HepG2 (cell line): Measurements from ENCODE around the gene GRHL1. TPM values are rescaled to one million over a fixed set of nuclear protein-coding genes. Genes with fewer than 3 reads are reported as not detected.

Source experiments
- ADNP ChIP-seq: sonication (generic); formaldehyde crosslinking; IDR thresholded peaks from 2 replicates; pipeline ENCODE4 v1.4.0; 2020; ENCODE audit warnings: missing genetic modification reagents
- AFF4 ChIP-seq: sonication (generic); formaldehyde crosslinking; IDR thresholded peaks from 2 replicates; pipeline ENCODE4 v1.4.0; 2020; ENCODE audit warnings: missing genetic modification reagents
- ATF5 ChIP-seq: sonication (generic); formaldehyde crosslinking; IDR thresholded peaks from 2 replicates; pipeline ENCODE4 v1.4.0; 2020; ENCODE audit warnings: mild to moderate bottlenecking, low read depth, missing genetic modification reagents
- ELF3 ChIP-seq: IDR thresholded peaks from 2 replicates; pipeline ENCODE4 v1.6.1; 2016; ENCODE audit warnings: missing genetic modification reagents, missing compliant biosample characterization
- JUN ChIP-seq: sonication (generic); formaldehyde crosslinking; IDR thresholded peaks from 2 replicates; pipeline ENCODE4 v1.4.0; 2020; ENCODE audit warnings: mild to moderate bottlenecking, missing genetic modification reagents
- KLF15 ChIP-seq: sonication (generic); formaldehyde crosslinking; IDR thresholded peaks from 2 replicates; pipeline ENCODE4 v1.8.1; 2023; ENCODE audit warnings: borderline replicate concordance, mild to moderate bottlenecking, inconsistent platforms, missing genetic modification reagents, mixed read lengths
- KLF16 ChIP-seq, 2 experiments: sonication (generic) in 1 of 2; formaldehyde crosslinking in 1 of 2; IDR thresholded peaks; 2 replicates each; pipeline versions ENCODE4 v1.6.1 to v1.8.0; 2016 to 2023; ENCODE audit warnings: missing genetic modification reagents in 2 of 2, missing compliant biosample characterization in 1 of 2
- MIER3 ChIP-seq: IDR thresholded peaks from 2 replicates; pipeline ENCODE4 v1.6.1; 2016; ENCODE audit warnings: missing compliant biosample characterization, borderline replicate concordance
- SALL1 ChIP-seq: sonication (generic); formaldehyde crosslinking; IDR thresholded peaks from 2 replicates; pipeline ENCODE4 v1.8.0; 2022; ENCODE audit warnings: mild to moderate bottlenecking, missing genetic modification reagents
- SOX6 ChIP-seq, 2 experiments: fragments of 450-650 bp in 1 of 2; sonication (generic) in 1 of 2; formaldehyde crosslinking in 1 of 2; IDR thresholded peaks; 2 replicates each; pipeline versions ENCODE4 v1.4.0 to v1.6.1; 2017 to 2020; ENCODE audit warnings: antibody characterized with exemption in 1 of 2, mild to moderate bottlenecking in 1 of 2, missing genetic modification reagents in 1 of 2
- ZBTB38 ChIP-seq: sonication (generic); formaldehyde crosslinking; IDR thresholded peaks from 2 replicates; pipeline ENCODE4 v1.5.1; 2020; ENCODE audit warnings: mild to moderate bottlenecking, missing genetic modification reagents
- ZC3H4 ChIP-seq: sonication (generic); formaldehyde crosslinking; IDR thresholded peaks from 2 replicates; pipeline ENCODE4 v1.4.0; 2020; ENCODE audit warnings: missing genetic modification reagents, borderline replicate concordance
- ZFP37 ChIP-seq: sonication (generic); formaldehyde crosslinking; IDR thresholded peaks from 2 replicates; pipeline ENCODE4 v1.4.0; 2020; ENCODE audit warnings: missing genetic modification reagents, borderline replicate concordance
- ZMYM2 ChIP-seq: sonication (generic); formaldehyde crosslinking; IDR thresholded peaks from 2 replicates; pipeline ENCODE4 v1.8.0; 2022; ENCODE audit warnings: mild to moderate bottlenecking, missing genetic modification reagents
- ZNF329 ChIP-seq: sonication (generic); formaldehyde crosslinking; IDR thresholded peaks from 2 replicates; pipeline ENCODE4 v1.9.0; 2021; ENCODE audit warnings: low read depth, mild to moderate bottlenecking, missing genetic modification reagents
- ZNF44 ChIP-seq: sonication (generic); formaldehyde crosslinking; IDR thresholded peaks from 2 replicates; pipeline ENCODE4 v1.5.1; 2020; ENCODE audit warnings: mild to moderate bottlenecking, missing genetic modification reagents
- ZNF512B ChIP-seq: sonication (generic); formaldehyde crosslinking; IDR thresholded peaks from 2 replicates; pipeline ENCODE4 v1.5.1; 2020; ENCODE audit warnings: missing genetic modification reagents, mild to moderate bottlenecking, borderline replicate concordance
- ZNF569 ChIP-seq: sonication (generic); formaldehyde crosslinking; IDR thresholded peaks from 2 replicates; pipeline ENCODE4 v1.5.0; 2020; ENCODE audit warnings: mild to moderate bottlenecking, missing genetic modification reagents, moderate library complexity, borderline replicate concordance
- ZNF574 ChIP-seq: sonication (generic); formaldehyde crosslinking; IDR thresholded peaks from 2 replicates; pipeline ENCODE4 v1.4.0; 2020; ENCODE audit warnings: missing genetic modification reagents
- ZNF577 ChIP-seq: sonication (generic); formaldehyde crosslinking; IDR thresholded peaks from 2 replicates; pipeline ENCODE4 v1.4.0; 2020; ENCODE audit warnings: mild to moderate bottlenecking, low read depth, missing genetic modification reagents, borderline replicate concordance
- ZNF816 ChIP-seq: sonication (generic); formaldehyde crosslinking; IDR thresholded peaks from 2 replicates; pipeline ENCODE4 v1.8.0; 2022; ENCODE audit warnings: missing genetic modification reagents, mild to moderate bottlenecking, borderline replicate concordance
- polyA plus RNA-seq, 8 experiments: library from polyadenylated mRNA; depleted of rRNA in 3 of 8; stranded (reverse) in 7 of 8; unstranded in 1 of 8; fragments of >200 nt; fragmentation: Illumina TruSeq in 4 of 8; extraction: Trizol in 4 of 8; gene quantifications; 2 replicates each; pipeline versions ENCODE4 v1.2.1 to v1.2.3, GENCODE V29; 2011 to 2016; ENCODE audit warnings: low read depth in 4 of 8, missing spikeins in 1 of 8, mixed read lengths in 1 of 8; ENCODE audit not compliant: insufficient read depth in 1 of 8
- total RNA-seq, 5 experiments: library from RNA; depleted of rRNA; stranded (reverse); fragments of >200 nt; fragmentation: Illumina TruSeq; extraction: Trizol; gene quantifications; 2 replicates each; pipeline ENCODE4 v1.2.3, GENCODE V29; 2016; ENCODE audit warnings: low read depth in 1 of 5

Gene GRHL1
- total and polyA plus RNA-seq, 2 of the 13 experiments (the other 11 are each of a cell fraction or from before 2014, with no cell fraction given): 9.3 to 12.0 TPM

- TF ChIP-seq ZMYM2 (CRISPR knock-in tag) (no peak), SOX6 (IDR thresholded peaks at IDR 0.05) (no peak), SOX6 (CRISPR knock-in tag; IDR thresholded peaks at IDR 0.05) (peak; percentile 31), AFF4 (CRISPR knock-in tag) (no peak), ZNF512B (CRISPR knock-in tag) (no peak), ZNF816 (CRISPR knock-in tag) (no peak), JUN (no peak), ZFP37 (CRISPR knock-in tag) (no peak), ZNF577 (CRISPR knock-in tag) (no peak), ELF3 (CRISPR knock-in tag) (no peak), SALL1 (CRISPR knock-in tag) (peak; percentile 63), ZNF569 (CRISPR knock-in tag) (no peak), ATF5 (CRISPR knock-in tag) (no peak), ZNF329 (no peak), ZNF574 (CRISPR knock-in tag) (no peak), ZBTB38 (CRISPR knock-in tag) (no peak), KLF16 (CRISPR knock-in tag; IDR thresholded peaks at IDR 0.05) (peak in 1 of 2 experiments; percentile 55; a peak in 1 of 4 replicates), ADNP (CRISPR knock-in tag) (no peak), MIER3 (CRISPR knock-in tag) (no peak), ZC3H4 (CRISPR knock-in tag) (no peak), KLF15 (CRISPR knock-in tag) (no peak), ZNF44 (CRISPR knock-in tag) (no peak)
These were observed 78.8 kb downstream of the GRHL1 start (continued) for GRCh38 chr2:10030311-10030736.
